LHCN-M2 (cell line): Measurements from ENCODE around the gene KHNYN. TPM values are rescaled to one million over a fixed set of nuclear protein-coding genes. Genes with fewer than 3 reads are reported as not detected.
"Not testable (repeated sequence)": the region's sequence is repeated elsewhere in the genome, so short reads cannot be mapped to it uniquely, and the experiment has no call there.

Experiments
- DNase-seq: peaks from one replicate; pipeline ENCODE4 v3.0.0-alpha.2; 2012; ENCODE audit warnings: low read depth
- total RNA-seq: library from RNA; depleted of rRNA; stranded (reverse); fragments of >200 nt; gene quantifications from 2 replicates; pipeline ENCODE4 v1.2.3, GENCODE V29; 2014; rRNA removed

The KHNYN gene
- total RNA-seq, 1 experiment from 2014 or later = 29.7 TPM

DNA sequence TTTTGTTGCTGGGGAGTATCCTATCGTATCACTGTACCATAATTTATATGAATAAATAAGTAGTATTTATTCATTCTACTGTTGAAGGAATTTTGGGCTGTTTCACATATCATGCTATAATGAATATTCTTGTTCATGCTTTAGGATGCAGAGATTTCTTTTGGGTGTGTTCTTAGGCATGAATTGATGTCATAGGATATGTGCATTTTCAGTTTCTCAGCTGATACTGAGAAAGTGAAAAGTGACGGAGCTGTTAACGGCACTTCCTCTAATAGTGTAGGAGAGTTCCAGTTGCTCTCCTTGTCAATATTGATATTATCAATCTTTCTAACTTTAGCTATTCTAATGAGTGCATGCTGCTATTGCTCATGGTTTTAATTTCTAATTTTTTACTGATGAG is 36.1 kb downstream of the KHNYN start:
- no peak for DNase-seq

DNA sequence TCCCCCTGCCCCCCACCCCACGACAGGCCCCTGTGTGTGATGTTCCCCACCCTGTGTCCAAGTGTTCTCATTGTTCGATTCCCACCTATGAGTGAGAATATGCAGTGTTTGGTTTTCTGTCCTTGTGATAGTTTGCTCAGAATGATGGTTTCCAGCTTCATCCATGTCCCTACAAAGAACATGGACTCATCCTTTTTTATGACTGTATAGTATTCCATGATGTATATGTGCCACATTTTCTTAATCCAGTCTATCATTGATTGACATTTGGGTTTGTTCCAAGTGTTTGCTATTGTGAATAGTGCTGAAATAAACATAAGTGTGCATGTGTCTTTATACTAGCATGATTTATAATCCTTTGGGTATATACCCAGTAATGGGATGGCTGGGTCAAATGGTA is 40.7 kb downstream of the KHNYN start:
- DNase-seq = not testable (repeated sequence)

DNA sequence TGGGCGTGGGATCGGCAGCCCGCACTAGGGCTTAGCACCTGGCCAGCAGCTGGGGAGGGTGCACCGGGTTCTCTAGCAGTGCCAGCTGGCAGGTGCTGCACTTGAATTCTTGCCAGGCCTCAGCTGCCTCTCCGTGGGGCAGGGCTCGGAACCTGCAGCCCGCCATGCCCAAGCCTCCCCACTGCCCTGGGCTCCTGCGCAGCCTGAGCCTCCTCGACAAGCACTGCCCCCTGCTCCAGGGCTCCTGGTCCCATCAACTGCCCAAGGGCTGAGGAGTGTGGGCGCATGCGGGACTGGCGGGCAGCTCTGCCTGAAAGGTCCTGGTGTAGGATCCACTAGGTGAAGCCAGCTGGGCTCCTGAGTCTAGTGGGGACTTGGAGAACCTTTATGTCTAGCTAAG is 43.5 kb downstream of the KHNYN start:
- DNase-seq = no peak

DNA sequence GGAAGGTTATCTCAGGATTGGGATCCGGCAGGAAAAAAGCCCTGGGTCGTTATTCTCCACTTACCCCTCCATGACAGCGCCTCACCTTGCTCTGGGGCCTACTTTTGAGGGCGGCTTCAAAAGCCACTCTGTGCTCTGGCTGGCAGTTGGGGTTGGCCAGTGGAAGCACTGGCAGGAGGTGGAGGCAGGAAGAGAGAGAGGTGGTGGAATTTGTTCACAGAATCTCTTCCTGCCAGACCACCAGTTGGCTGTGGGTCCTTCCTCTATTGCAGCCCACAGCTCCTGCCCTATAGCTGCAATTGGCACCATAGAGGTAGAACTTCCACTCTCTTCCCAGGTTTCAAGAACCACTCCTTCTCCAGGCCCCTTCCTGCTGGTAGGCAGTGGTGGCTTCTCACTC is 45.5 kb downstream of the KHNYN start:
- DNase-seq = no peak

DNA sequence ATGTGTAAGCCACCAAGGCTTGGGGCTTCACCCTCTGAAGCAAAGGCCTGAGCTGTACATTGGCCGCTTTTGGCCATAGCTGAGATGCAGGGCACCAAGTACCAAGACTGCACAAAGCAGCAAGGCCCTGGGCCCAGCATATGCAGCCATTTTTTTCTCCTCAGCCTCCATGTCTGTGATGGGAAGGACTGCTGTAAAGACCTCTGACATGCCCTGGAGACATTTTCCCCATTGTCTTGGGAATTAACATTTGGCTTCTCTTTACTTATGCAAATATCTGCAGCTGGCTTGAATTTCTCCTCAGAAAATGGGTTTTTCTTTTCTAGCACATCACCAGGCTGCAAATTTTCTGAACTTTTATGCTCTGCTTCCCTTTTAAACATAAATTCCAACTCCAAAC is 50.2 kb downstream of the KHNYN start:
- DNase-seq = not testable (repeated sequence)

DNA sequence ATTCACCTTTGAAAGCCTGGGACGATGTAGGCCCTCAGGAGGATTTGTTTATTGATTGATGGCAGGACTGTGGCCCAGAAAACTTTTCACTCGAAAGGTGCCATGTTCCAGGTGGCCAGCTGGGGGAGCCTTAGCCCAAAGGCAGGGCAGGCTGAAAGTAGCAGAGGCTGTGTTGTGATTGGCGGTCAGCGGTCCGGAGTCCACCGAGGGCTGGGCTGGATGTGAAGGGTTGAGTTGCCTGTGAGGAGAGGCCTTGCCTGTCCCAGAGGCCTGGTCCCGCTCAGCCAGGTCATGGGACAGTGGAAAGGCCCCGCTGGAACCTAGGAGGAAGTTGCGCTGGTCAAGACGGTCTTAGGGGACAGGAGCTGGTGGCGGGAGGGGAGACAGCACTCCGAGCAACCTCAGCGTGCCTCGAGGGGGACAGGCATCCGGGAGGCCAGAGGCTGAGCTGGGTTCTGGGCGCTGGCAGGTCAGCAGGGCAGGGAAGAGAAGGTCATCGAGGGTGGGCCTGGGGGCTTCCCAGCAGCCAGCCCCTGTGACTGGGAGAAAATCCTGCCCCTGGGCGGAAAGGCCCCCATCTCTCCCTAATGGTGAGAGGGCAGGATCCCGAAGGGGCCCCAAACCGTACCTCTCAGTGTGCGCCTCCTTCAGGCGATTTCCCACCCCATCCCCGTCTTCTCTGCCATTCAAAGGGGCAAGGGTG is 52.0 kb downstream of the KHNYN start:
- DNase-seq = peak; percentile 11

DNA sequence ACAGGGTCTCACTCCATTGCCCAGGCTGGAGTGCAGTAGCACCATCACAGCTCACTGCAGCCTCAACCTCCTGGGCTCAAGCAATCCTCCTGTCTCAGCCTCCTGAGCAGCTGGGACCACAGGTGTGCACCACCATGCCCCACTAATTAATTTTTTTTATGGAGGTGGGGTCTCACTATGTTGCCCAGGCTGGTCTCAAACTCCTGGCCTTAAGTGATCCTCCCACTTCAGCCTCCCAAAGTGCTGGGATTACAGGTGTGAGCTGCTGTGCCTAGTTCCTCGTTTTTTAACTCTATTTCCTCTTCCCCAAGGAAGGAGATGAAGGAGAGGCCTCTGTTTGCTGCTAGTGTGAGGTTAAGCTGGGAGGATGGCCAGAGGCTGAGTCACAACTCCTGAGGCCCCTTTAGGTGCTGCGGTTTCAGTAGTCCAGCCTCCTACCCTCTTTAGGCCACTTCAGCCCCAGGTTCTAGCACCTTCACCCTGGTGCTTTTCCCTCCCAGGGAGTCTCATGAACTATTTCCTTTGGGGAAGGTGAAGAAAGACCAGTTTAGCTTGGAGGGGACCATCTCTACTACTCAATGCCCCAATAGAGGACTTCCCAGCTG is 53.0 kb downstream of the KHNYN start:
- peak; percentile 9 for DNase-seq

DNA sequence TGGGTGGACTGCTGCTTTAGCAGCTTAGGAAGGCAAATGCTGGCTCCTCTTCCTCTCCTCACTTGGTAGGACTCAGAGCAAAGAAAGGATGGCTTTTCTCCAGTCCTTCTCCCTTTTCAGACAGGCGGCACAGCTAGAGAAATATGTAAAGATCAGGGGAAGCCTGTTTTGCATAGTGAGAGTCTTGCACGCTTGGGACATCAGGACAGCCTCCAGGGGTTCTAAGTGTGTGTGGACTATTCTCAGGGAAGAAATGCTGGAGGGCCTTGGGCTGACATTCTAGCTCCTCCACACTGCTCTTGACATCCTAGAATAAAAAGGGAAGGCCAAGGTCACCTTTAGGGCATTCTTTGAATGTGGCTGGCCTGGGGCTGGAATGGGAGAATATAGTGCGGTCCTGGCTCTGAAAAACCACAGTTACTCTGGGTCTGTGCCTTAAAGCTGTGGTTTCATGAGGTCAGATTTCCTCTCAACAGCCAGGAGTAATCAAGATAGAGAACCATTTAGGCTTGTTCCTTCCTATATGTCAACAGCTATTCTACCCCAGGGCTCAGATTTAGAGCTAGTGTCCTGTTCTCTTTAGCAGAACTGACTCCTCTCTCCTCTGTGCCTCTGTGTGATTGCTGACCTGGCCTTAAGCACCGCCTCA is 54.0 kb downstream of the KHNYN start:
- DNase-seq = peak; percentile 18

Other genes starting within 250 kb of the KHNYN start
- gene IPO4, start 241.1 kb upstream of the KHNYN start, total RNA-seq = 75.0 and 87.9 TPM in 2 replicates
- gene TM9SF1, start 234.5 kb upstream of the KHNYN start, total RNA-seq = 84.2 and 85.8 TPM in 2 replicates
- gene TSSK4, start 224.3 kb upstream of the KHNYN start, total RNA-seq = not detected in 2 replicates
- gene CHMP4A, start 216.5 kb upstream of the KHNYN start, total RNA-seq = 48.6 and 54.1 TPM in 2 replicates
- 16.6 and 18.5 TPM in 2 replicates for gene MDP1, start 213.9 kb upstream of the KHNYN start, total RNA-seq
- gene NEDD8, start 197.6 kb upstream of the KHNYN start, total RNA-seq = 260 and 318 TPM in 2 replicates
- 83.1 and 87.8 TPM in 2 replicates for gene GMPR2, start 197.0 kb upstream of the KHNYN start, total RNA-seq
- 55.9 and 56.6 TPM in 2 replicates for gene TINF2, start 187.3 kb upstream of the KHNYN start, total RNA-seq
- gene TGM1, start 166.8 kb upstream of the KHNYN start, total RNA-seq = 0.38 and 2.5 TPM in 2 replicates
- gene RABGGTA, start 158.4 kb upstream of the KHNYN start, total RNA-seq = 29.0 and 29.4 TPM in 2 replicates
- 14.4 and 16.1 TPM in 2 replicates for gene DHRS1, start 130.2 kb upstream of the KHNYN start, total RNA-seq
- 23.0 and 23.7 TPM in 2 replicates for gene NOP9, start 130.1 kb upstream of the KHNYN start, total RNA-seq
- 0.34 TPM in 1 of 2 replicates, not detected in the other for gene CIDEB, start 122.0 kb upstream of the KHNYN start, total RNA-seq
- 2.4 and 2.5 TPM in 2 replicates for gene LTB4R2, start 119.8 kb upstream of the KHNYN start, total RNA-seq
- gene LTB4R, start 118.5 kb upstream of the KHNYN start, total RNA-seq = 0.90 and 1.7 TPM in 2 replicates
- gene ADCY4, start 94.9 kb upstream of the KHNYN start, total RNA-seq = under 0.01 TPM in 1 of 2 replicates, not detected in the other
- gene RIPK3, start 90.0 kb upstream of the KHNYN start, total RNA-seq = not detected in 2 replicates
- gene NFATC4, start 61.8 kb upstream of the KHNYN start, total RNA-seq = 17.1 and 21.6 TPM in 2 replicates
- gene NYNRIN, start 31.0 kb upstream of the KHNYN start, total RNA-seq = 0.06 TPM in 2 replicates
- 1.3 and 1.9 TPM in 2 replicates for gene CBLN3, start 286 bp upstream of the KHNYN start, total RNA-seq
- gene SDR39U1, start 12.8 kb downstream of the KHNYN start, total RNA-seq = 22.3 and 26.6 TPM in 2 replicates
- gene CMA1, start 78.3 kb downstream of the KHNYN start, total RNA-seq = not detected in 2 replicates
- not detected in 2 replicates for gene CTSG, start 146.3 kb downstream of the KHNYN start, total RNA-seq
- gene GZMH, start 179.7 kb downstream of the KHNYN start, total RNA-seq = not detected in 2 replicates
- gene GZMB, start 204.2 kb downstream of the KHNYN start, total RNA-seq = not detected in 2 replicates